Hepatocyte (in vitro differentiated cells): ENCODE measurements around the gene ZNF385C. TPM values are rescaled to one million over a fixed set of nuclear protein-coding genes. Genes with fewer than 3 reads are reported as not detected.

ENCODE experiments used
- DNase-seq: peaks from one replicate; pipeline ENCODE4 v3.0.0-alpha.2; 2016; ENCODE audit warnings: low spot score
- H2AFZ ChIP-seq: fragments of 200-600 bp; sonication (generic); 2 replicates; pipeline ENCODE4 v1.6.0; 2016; ENCODE audit warnings: antibody characterized with exemption, mild to moderate bottlenecking
- H3K27ac ChIP-seq: fragments of 200-600 bp; sonication (generic); 2 replicates; pipeline ENCODE4 v1.5.1; 2016; ENCODE audit warnings: mild to moderate bottlenecking
- H3K27me3 ChIP-seq: fragments of 200-600 bp; sonication (generic); 2 replicates; pipeline ENCODE4 v1.6.1; 2016
- H3K36me3 ChIP-seq: fragments of 200-600 bp; sonication (generic); replicated peaks from 2 replicates; pipeline ENCODE4 v1.5.1; 2016; ENCODE audit warnings: low read depth; ENCODE audit not compliant: insufficient read depth
- H3K4me1 ChIP-seq: fragments of 200-600 bp; sonication (generic); 2 replicates; pipeline ENCODE4 v1.5.1; 2016; ENCODE audit warnings: mild to moderate bottlenecking, moderate library complexity; ENCODE audit not compliant: insufficient read depth
- H3K4me2 ChIP-seq: fragments of 200-600 bp; sonication (generic); 2 replicates; pipeline ENCODE4 v1.6.0; 2016
- H3K4me3 ChIP-seq: fragments of 200-600 bp; sonication (generic); 2 replicates; pipeline ENCODE4 v1.5.1; 2016; ENCODE audit warnings: mild to moderate bottlenecking
- H3K79me2 ChIP-seq: fragments of 200-600 bp; sonication (generic); 2 replicates; pipeline ENCODE4 v1.6.0; 2017; ENCODE audit warnings: mild to moderate bottlenecking
- H3K9me2 ChIP-seq: fragments of 200-600 bp; sonication (generic); replicated peaks from 2 replicates; pipeline ENCODE4 v1.6.0; 2017; ENCODE audit warnings: mild to moderate bottlenecking; ENCODE audit not compliant: insufficient read depth
- H3K9me3 ChIP-seq: fragments of 200-600 bp; sonication (generic); 2 replicates; pipeline ENCODE4 v1.5.1; 2016; ENCODE audit warnings: low read depth, mild to moderate bottlenecking
- H4K20me1 ChIP-seq: fragments of 200-600 bp; sonication (generic); 2 replicates; pipeline ENCODE4 v1.6.0; 2016; ENCODE audit warnings: mild to moderate bottlenecking; ENCODE audit not compliant: insufficient read depth, poor library complexity, severe bottlenecking
- CTCF ChIP-seq: fragments of 200-600 bp; sonication (generic); IDR thresholded peaks from 2 replicates; pipeline ENCODE4 v1.5.1; 2016; ENCODE audit warnings: antibody characterized with exemption, mild to moderate bottlenecking; ENCODE audit not compliant: poor library complexity
- EZH2 ChIP-seq: fragments of 200-600 bp; sonication (generic); IDR thresholded peaks from 2 replicates; pipeline ENCODE4 v1.6.1; 2016; ENCODE audit warnings: antibody characterized with exemption, mild to moderate bottlenecking, borderline replicate concordance
- EZH2phosphoT487 ChIP-seq: fragments of 200-600 bp; sonication (generic); IDR thresholded peaks from one replicate; pipeline ENCODE4 v1.6.1; 2018; ENCODE audit warnings: antibody characterized with exemption, mild to moderate bottlenecking, low read depth, moderate library complexity; ENCODE audit not compliant: unreplicated experiment, severe bottlenecking
- WGBS: methylation state at CpG from one replicate; pipeline ENCODE4 v1.1.6; 2016; ENCODE audit warnings: low lambda C conversion rate; ENCODE audit errors: missing lambda C conversion rate; 5-methylcytosine and 5-hydroxymethylcytosine counted together
- polyA plus RNA-seq: library from polyadenylated mRNA; unstranded; fragments of >200 nt; fragmentation: Nextera tagmentation; extraction: Ambion mirVana; gene quantifications from 2 replicates; pipeline ENCODE4 v1.2.1, GENCODE V29; 2016
- total RNA-seq: library from RNA; depleted of rRNA; stranded (reverse); fragments of >200 nt; gene quantifications from 2 replicates; pipeline ENCODE4 v1.2.3, GENCODE V29; 2014

Gene ZNF385C
- total and polyA plus RNA-seq, 2 experiments from 2014 or later: 0.45 to 0.63 TPM

- no peaks in the 10 kb centered on the region for H3K36me3 ChIP-seq
- no peaks in the 10 kb centered on the region for H3K27me3 ChIP-seq
- no peak overlapping the region for H3K4me3 ChIP-seq
- TF ChIP-seq CTCF (no peak), EZH2phosphoT487 (no peak), EZH2 (no peak)
- no peaks in the 10 kb centered on the region for H3K9me2 ChIP-seq
- H3K27ac ChIP-seq: peak overlapping the region; percentile 84
- 64% methylated on average over 15 of the region's 15 CpGs for WGBS
- peaks cover 29% of the 10 kb centered on the region for H3K4me1 ChIP-seq
- peaks cover 62% of the 10 kb centered on the region for H4K20me1 ChIP-seq
- DNase-seq: peak; percentile 87
- H3K79me2 ChIP-seq: peaks cover 94% of the 10 kb centered on the region
- no peak overlapping the region for H2AFZ ChIP-seq
- H3K4me2 ChIP-seq: peak overlapping the region; percentile 26
- H3K9me3 ChIP-seq: no peaks in the 10 kb centered on the region
These were observed 37.7 kb upstream of the ZNF385C start for GRCh38 chr17:42135664-42136653.

- Histone ChIP-seq H3K27me3 (no peaks in the 10 kb centered on the region), H3K4me3 (no peak overlapping the region), H3K4me2 (peak overlapping the region; percentile 10), H3K36me3 (no peaks in the 10 kb centered on the region), H3K9me3 (no peaks in the 10 kb centered on the region), H3K27ac (peak overlapping the region; percentile 84), H2AFZ (no peak overlapping the region), H3K9me2 (no peaks in the 10 kb centered on the region), H3K79me2 (peaks cover 94% of the 10 kb centered on the region), H4K20me1 (peaks cover 55% of the 10 kb centered on the region), H3K4me1 (peaks cover 29% of the 10 kb centered on the region)
- 92% methylated on average over 6 of the region's 6 CpGs for WGBS
- no peak for DNase-seq
- no peak for TF ChIP-seq EZH2
- no peak for TF ChIP-seq CTCF
- no peak for TF ChIP-seq EZH2phosphoT487
These were observed 36.9 kb upstream of the ZNF385C start for GRCh38 chr17:42135151-42135550.

GRCh38 chr17:42133461-42134041 lies 35.3 kb upstream of the ZNF385C start:
- 65% methylated on average over 4 of the region's 4 CpGs for WGBS
- no peak overlapping the region for H2AFZ ChIP-seq
- DNase-seq: no peak
- no peaks in the 10 kb centered on the region for H3K27me3 ChIP-seq
- H3K9me3 ChIP-seq: no peaks in the 10 kb centered on the region
- H3K9me2 ChIP-seq: no peaks in the 10 kb centered on the region
- H4K20me1 ChIP-seq: peaks cover 42% of the 10 kb centered on the region
- H3K36me3 ChIP-seq: no peaks in the 10 kb centered on the region
- H3K4me3 ChIP-seq: no peak overlapping the region
- H3K4me1 ChIP-seq: peaks cover 29% of the 10 kb centered on the region
- TF ChIP-seq EZH2 (no peak), EZH2phosphoT487 (no peak), CTCF (no peak)
- H3K27ac ChIP-seq: peak overlapping the region; percentile 42
- H3K4me2 ChIP-seq: no peak overlapping the region
- peaks cover 79% of the 10 kb centered on the region for H3K79me2 ChIP-seq
